OCI-LY1 (cell line): ENCODE data around the gene SMIM7.
"Not testable (repeated sequence)": the region's sequence is repeated elsewhere in the genome, so short reads cannot be mapped to it uniquely, and the experiment has no call there.

Experiments
- CTCF ChIP-seq: fragments of 200-600 bp; sonication (generic), shearing (Covaris generic); IDR thresholded peaks from 2 replicates; pipeline ENCODE4 v1.5.1; 2017; ENCODE audit warnings: mild to moderate bottlenecking, antibody characterized with exemption, low read length, moderate library complexity, mixed read lengths
- EZH2 ChIP-seq: fragments of 200-600 bp; sonication (generic), shearing (Covaris generic); IDR thresholded peaks from 2 replicates; pipeline ENCODE4 v1.8.0; 2017; ENCODE audit warnings: borderline replicate concordance, mixed run types, mild to moderate bottlenecking, antibody characterized with exemption, low read length, moderate library complexity, mixed read lengths

DNA sequence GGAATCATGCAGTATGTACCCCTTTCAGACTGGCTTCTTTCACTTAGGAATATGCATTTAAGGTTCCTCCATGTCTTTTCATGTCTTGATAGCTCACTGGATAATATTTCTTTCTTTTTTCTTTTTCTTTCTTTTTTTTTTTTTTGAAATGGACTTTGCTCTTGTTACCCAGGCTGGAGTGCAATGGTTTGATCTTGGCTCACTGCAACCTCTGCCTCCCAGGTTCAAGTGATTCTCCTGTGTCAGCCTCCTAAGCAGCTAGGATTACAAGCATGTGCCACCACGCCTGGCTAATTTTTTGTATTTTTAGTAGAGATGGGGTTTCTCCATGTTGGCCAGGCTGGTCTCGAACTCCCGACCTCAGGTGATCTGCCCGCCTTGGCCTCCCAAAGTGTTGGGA lies 8.8 kb upstream of the SMIM7 start:
- not testable (repeated sequence) for TF ChIP-seq EZH2, CTCF
